ENCODE data around the gene KAT5.
"Not testable (repeated sequence)": the region's sequence is repeated elsewhere in the genome, so short reads cannot be mapped to it uniquely, and the experiment has no call there.

KAT5 gene

DNA sequence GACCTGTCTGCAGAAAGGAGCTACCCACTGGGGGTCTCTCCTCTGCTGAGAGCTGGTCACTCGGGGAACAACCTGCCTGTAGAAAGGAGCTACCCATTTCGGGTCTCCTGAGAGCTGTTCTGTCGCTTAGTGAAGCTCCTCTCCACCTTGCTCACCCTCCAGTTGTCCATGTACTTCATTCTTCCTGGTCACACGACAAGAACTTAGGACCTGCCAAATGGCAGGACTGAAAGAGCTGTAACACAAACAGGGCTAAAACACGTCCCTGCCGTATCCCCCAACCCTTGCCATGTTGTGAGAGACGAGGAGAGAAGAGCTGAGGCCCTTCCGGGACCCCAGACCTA, 32.6 kb downstream of the KAT5 start:
- H3K4me1 Mint-ChIP-seq (ENCODE audit: low read depth) = no peaks in the 10 kb centered on the region
- no peak overlapping the region for H3K27ac Mint-ChIP-seq
- DNase-seq = no peak
- peaks cover 27% of the 10 kb centered on the region for H3K27me3 Mint-ChIP-seq
- H3K4me3 Mint-ChIP-seq = no peak overlapping the region
- H3K36me3 Mint-ChIP-seq (ENCODE audit: low read depth) = no peaks in the 10 kb centered on the region
- no peaks in the 10 kb centered on the region for H3K9me3 Mint-ChIP-seq

DNA sequence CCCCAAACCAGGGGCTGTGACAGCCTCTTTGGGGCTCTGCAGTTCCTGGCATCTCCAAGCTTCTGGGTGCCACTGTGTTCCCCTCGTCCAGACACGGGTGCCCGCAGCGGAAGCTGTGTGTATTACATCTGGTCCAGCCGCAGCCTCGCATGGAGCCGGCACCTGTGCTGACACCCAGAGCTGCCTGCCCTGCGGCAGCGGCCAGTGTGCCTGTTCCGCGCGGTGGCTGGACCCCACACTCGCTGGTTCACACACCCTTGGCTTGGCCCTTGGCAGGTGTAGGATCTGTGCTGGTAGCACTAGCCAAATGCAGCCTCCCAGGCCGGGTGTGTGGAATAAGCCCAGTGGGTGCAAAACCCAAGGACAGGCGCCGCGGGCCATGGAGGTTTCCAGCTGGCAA, 33.0 kb downstream of the KAT5 start:
- peaks cover 27% of the 10 kb centered on the region for H3K27me3 Mint-ChIP-seq
- DNase-seq = no peak
- H3K4me3 Mint-ChIP-seq = no peak overlapping the region
- no peaks in the 10 kb centered on the region for H3K9me3 Mint-ChIP-seq
- H3K36me3 Mint-ChIP-seq (ENCODE audit: low read depth) = no peaks in the 10 kb centered on the region
- H3K27ac Mint-ChIP-seq = no peak overlapping the region
- no peaks in the 10 kb centered on the region for H3K4me1 Mint-ChIP-seq (ENCODE audit: low read depth)

DNA sequence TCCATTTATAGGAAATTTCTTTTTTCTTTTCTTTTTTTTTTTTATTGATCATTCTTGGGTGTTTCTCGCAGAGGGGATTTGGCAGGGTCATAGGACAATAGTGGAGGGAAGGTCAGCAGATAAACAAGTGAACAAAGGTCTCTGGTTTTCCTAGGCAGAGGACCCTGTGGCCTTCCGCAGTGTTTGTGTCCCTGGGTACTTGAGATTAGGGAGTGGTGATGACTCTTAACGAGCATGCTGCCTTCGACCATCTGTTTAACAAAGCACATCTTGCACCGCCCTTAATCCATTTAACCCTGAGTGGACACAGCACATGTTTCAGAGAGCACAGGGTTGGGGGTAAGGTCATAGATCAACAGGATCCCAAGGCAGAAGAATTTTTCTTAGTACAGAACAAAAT, 50.1 kb downstream of the KAT5 start:
- not testable (repeated sequence) for H3K4me3 Mint-ChIP-seq; H3K27ac Mint-ChIP-seq; H3K36me3 Mint-ChIP-seq (ENCODE audit: low read depth); DNase-seq; H3K4me1 Mint-ChIP-seq (ENCODE audit: low read depth); H3K9me3 Mint-ChIP-seq
- H3K27me3 Mint-ChIP-seq = peaks cover 19% of the 10 kb centered on the region

DNA sequence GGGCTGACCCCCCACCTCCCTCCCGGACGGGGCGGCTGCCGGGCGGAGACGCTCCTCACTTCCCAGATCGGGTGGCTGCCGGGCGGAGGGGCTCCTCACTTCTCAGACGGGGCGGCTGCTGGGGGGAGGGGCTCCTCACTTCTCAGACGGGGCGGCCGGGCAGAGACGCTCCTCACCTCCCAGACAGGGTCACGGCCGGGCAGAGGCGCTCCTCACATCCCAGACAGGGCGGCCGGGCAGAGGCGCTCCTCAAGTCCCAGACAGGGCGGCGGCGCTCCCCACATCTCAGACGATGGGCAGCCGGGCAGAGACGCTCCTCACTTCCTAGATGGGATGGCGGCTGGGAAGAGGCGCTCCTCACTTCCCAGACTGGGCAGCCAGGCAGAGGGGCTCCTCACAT, 50.8 kb downstream of the KAT5 start:
- H3K4me3 Mint-ChIP-seq; H3K4me1 Mint-ChIP-seq (ENCODE audit: low read depth); DNase-seq; H3K27ac Mint-ChIP-seq; H3K36me3 Mint-ChIP-seq (ENCODE audit: low read depth); H3K9me3 Mint-ChIP-seq: not testable (repeated sequence)
- H3K27me3 Mint-ChIP-seq = peaks cover 13% of the 10 kb centered on the region

DNA sequence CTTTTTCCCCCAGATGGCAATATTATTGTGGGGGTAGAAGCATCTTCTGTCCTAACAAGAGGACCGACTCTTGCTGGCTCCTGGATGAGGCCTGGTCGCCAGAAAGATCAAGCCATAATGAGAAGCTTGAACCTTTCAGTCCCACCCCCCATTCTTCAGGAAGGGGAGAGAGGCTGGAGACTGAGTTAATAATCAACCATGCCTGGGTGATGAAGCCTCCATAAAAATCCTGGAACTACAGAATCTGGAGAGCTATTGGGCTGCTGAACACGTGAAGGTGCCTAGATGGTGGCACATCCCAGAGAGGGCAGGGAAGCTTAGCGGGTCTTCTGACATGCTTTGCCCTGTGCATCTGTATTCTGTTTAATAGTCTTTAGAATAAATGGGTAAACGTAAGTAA, 52.4 kb downstream of the KAT5 start:
- no peaks in the 10 kb centered on the region for H3K36me3 Mint-ChIP-seq (ENCODE audit: low read depth)

DNA sequence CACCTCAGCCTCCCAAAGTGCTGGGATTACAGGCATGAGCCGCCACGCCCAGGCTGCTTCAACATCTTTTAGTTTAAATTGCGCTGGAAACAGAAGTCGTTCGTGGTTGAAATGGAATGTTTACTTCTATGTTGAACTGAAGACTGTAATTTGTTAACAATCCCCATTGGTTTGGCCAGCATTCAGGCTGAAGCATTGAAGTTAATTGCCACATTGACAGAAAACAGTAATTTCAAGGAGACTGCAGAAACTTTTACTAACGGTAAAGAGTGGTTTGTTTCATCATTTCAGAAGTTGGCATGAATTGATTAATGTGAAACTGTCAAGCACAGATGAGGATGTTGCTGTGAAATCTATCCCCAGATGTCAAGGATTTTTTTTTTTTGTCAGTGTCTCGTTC, 54.5 kb downstream of the KAT5 start:
- no peaks in the 10 kb centered on the region for H3K27me3 Mint-ChIP-seq
- H3K4me3 Mint-ChIP-seq = no peak overlapping the region
- H3K36me3 Mint-ChIP-seq (ENCODE audit: low read depth) = no peaks in the 10 kb centered on the region
- no peak overlapping the region for H3K27ac Mint-ChIP-seq
- H3K4me1 Mint-ChIP-seq (ENCODE audit: low read depth) = peaks cover 9% of the 10 kb centered on the region
- no peaks in the 10 kb centered on the region for H3K9me3 Mint-ChIP-seq
- no peak for DNase-seq

More for the DNA sequence above, 52.4 kb downstream of the KAT5 start:
- H3K4me1 Mint-ChIP-seq (ENCODE audit: low read depth) = peaks cover 5% of the 10 kb centered on the region
- no peak overlapping the region for H3K4me3 Mint-ChIP-seq
- no peak overlapping the region for H3K27ac Mint-ChIP-seq
- H3K9me3 Mint-ChIP-seq = no peaks in the 10 kb centered on the region
- peaks cover 9% of the 10 kb centered on the region for H3K27me3 Mint-ChIP-seq
- no peak for DNase-seq

DNA sequence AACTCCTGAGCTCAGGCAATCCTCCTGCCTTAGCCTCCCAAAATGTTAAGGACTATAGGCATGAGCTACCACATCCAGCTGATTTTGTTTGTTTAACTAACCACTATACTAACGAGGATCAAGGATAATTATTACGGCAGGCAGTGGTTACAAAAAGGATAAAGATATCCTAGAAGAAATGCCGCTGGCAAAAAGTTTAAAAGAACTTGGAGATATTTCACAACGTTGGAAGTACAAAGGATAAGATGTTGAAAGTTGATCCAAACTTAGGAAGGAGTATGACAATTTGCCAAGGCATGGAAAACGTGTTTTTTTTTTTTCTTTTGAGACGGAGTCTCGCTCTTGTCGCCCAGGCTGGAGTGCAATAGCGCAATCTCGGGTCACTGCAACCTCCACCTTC, 55.4 kb downstream of the KAT5 start:
- H3K27ac Mint-ChIP-seq = no peak overlapping the region

DNA sequence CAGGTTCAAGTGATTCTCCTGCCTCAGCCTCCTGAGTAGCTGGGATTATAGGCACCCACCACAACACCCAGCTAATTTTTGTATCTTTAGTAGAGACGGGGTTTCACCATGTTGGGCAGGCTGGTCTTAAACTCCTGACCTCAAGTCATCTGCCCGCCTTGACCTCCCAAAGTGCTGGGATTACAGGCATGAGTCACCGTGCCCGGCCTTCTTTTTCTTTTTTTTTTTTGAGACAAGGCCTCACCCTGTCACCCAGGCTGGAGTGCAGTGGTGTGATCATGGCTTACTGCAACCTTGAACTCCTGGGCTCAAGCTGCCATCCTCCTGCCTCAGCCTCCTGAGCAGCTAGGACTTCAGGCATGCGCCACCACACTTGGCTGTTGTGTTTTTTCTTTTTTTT, 55.8 kb downstream of the KAT5 start:
- H3K9me3 Mint-ChIP-seq; H3K27me3 Mint-ChIP-seq; H3K27ac Mint-ChIP-seq; H3K4me1 Mint-ChIP-seq (ENCODE audit: low read depth); H3K36me3 Mint-ChIP-seq (ENCODE audit: low read depth); DNase-seq; H3K4me3 Mint-ChIP-seq: not testable (repeated sequence)

More for the DNA sequence above, 55.4 kb downstream of the KAT5 start:
- no peak for DNase-seq
- no peaks in the 10 kb centered on the region for H3K9me3 Mint-ChIP-seq
- no peaks in the 10 kb centered on the region for H3K36me3 Mint-ChIP-seq (ENCODE audit: low read depth)
- no peak overlapping the region for H3K4me3 Mint-ChIP-seq
- H3K27me3 Mint-ChIP-seq = no peaks in the 10 kb centered on the region
- H3K4me1 Mint-ChIP-seq (ENCODE audit: low read depth) = peaks cover 9% of the 10 kb centered on the region
